Measurements from ENCODE around the gene SGMS1. TPM values are rescaled to one million over a fixed set of nuclear protein-coding genes. Genes with fewer than 3 reads are reported as not detected.

The SGMS1 gene
- polyA plus RNA-seq, 1 of the 3 experiments (the other 2 are of a cell fraction): 6.3 TPM

DNA sequence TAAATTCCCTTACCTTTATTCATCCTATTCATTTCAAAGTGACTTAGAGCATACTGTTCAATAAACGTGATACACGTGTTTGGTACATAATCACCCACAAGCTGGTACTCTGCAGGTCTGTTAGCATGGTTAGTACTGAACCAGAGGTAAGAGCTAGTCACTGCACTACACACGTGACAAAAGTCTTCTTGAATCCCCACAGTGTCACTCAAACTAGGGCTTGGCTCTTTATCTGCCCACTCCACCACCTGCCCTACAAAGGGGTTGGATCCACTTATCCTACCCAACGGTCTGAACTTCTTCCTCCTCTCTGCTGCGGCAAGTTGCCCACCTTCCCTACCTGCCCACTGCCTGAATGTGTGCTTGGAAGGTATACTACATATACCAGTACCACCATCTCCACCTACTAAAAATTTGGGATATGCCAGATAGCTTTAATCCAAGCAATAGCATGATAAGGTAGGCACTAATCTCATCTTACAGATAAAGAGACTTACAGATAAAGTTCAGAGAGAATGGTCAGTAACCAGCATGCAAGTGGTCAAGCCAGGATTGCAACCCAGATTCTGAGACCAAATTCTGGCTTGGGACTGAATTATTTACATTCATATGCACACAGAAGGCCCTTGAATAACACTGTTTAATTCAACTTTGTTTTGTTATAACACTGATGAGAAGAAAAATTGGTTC is 92.2 kb downstream of the SGMS1 start:
- Histone ChIP-seq H4K20me1 (ENCODE audit: insufficient read depth) (no peaks in the 10 kb centered on the region), H3F3A (replicated peaks; ENCODE audit: insufficient read depth) (no peaks in the 10 kb centered on the region), H3K27me3 (ENCODE audit: insufficient read depth) (no peaks in the 10 kb centered on the region), H3K9me2 (no peaks in the 10 kb centered on the region), H3K36me3 (replicated peaks in 1 of 2; ENCODE audit: control insufficient read depth in 1 of 2, insufficient read depth in 2 of 2, low read length in 1 of 2) (no peaks in the 10 kb centered on the region), H3K9me3 (no peaks in the 10 kb centered on the region), H3K9ac (no peak overlapping the region), H3K4me1 (ENCODE audit: control insufficient read depth in 1 of 2, insufficient read depth in 2 of 2, low read depth in 1 of 2, low read length in 1 of 2) (no peaks in the 10 kb centered on the region), H3K4me2 (no peak overlapping the region), H3K79me2 (ENCODE audit: insufficient read depth) (peaks cover 3% of the 10 kb centered on the region; the same call in 1 of the 2 replicates), H3K4me3 (ENCODE audit: low read depth in 2 of 2, low read length in 1 of 2) (no peak overlapping the region), H3K27ac (ENCODE audit: low read depth in 2 of 2, low read length in 1 of 2) (no peak overlapping the region), H2AFZ (ENCODE audit: low read depth) (no peak overlapping the region)
- CTCF ChIA-PET: interaction anchor here (0.7 kb wide), 1 partner anchor 57 kb away, joined by 3 read pairs; no protein-coding TSS in a partner anchor
- WGBS (ENCODE audit: low lambda C conversion rate): 94% methylated on average over 5 of the region's 5 CpGs
- TF ChIP-seq RFX5 (IDR thresholded peaks at IDR 0.05; ENCODE audit: low read length): no peak
- TF ChIP-seq, protein P1, sequence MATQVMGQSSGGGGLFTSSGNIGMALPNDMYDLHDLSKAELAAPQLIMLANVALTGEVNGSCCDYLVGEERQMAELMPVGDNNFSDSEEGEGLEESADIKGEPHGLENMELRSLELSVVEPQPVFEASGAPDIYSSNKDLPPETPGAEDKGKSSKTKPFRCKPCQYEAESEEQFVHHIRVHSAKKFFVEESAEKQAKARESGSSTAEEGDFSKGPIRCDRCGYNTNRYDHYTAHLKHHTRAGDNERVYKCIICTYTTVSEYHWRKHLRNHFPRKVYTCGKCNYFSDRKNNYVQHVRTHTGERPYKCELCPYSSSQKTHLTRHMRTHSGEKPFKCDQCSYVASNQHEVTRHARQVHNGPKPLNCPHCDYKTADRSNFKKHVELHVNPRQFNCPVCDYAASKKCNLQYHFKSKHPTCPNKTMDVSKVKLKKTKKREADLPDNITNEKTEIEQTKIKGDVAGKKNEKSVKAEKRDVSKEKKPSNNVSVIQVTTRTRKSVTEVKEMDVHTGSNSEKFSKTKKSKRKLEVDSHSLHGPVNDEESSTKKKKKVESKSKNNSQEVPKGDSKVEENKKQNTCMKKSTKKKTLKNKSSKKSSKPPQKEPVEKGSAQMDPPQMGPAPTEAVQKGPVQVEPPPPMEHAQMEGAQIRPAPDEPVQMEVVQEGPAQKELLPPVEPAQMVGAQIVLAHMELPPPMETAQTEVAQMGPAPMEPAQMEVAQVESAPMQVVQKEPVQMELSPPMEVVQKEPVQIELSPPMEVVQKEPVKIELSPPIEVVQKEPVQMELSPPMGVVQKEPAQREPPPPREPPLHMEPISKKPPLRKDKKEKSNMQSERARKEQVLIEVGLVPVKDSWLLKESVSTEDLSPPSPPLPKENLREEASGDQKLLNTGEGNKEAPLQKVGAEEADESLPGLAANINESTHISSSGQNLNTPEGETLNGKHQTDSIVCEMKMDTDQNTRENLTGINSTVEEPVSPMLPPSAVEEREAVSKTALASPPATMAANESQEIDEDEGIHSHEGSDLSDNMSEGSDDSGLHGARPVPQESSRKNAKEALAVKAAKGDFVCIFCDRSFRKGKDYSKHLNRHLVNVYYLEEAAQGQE (IDR thresholded peaks at IDR 0.05; ENCODE audit: low read depth, low read length): no peak
- TF ChIP-seq NFIC (IDR thresholded peaks at IDR 0.05; ENCODE audit: borderline replicate concordance): no peak
- no peak for TF ChIP-seq TAF1 (IDR thresholded peaks at IDR 0.05; ENCODE audit: borderline replicate concordance, low read depth, low read length)
- TF ChIP-seq, protein P2, sequence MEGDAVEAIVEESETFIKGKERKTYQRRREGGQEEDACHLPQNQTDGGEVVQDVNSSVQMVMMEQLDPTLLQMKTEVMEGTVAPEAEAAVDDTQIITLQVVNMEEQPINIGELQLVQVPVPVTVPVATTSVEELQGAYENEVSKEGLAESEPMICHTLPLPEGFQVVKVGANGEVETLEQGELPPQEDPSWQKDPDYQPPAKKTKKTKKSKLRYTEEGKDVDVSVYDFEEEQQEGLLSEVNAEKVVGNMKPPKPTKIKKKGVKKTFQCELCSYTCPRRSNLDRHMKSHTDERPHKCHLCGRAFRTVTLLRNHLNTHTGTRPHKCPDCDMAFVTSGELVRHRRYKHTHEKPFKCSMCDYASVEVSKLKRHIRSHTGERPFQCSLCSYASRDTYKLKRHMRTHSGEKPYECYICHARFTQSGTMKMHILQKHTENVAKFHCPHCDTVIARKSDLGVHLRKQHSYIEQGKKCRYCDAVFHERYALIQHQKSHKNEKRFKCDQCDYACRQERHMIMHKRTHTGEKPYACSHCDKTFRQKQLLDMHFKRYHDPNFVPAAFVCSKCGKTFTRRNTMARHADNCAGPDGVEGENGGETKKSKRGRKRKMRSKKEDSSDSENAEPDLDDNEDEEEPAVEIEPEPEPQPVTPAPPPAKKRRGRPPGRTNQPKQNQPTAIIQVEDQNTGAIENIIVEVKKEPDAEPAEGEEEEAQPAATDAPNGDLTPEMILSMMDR (IDR thresholded peaks at IDR 0.05): no peak
- TF ChIP-seq, protein P3, sequence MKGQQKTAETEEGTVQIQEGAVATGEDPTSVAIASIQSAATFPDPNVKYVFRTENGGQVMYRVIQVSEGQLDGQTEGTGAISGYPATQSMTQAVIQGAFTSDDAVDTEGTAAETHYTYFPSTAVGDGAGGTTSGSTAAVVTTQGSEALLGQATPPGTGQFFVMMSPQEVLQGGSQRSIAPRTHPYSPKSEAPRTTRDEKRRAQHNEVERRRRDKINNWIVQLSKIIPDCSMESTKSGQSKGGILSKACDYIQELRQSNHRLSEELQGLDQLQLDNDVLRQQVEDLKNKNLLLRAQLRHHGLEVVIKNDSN (IDR thresholded peaks at IDR 0.05; ENCODE audit: borderline replicate concordance, low read depth): no peak
- TF ChIP-seq, protein P4, sequence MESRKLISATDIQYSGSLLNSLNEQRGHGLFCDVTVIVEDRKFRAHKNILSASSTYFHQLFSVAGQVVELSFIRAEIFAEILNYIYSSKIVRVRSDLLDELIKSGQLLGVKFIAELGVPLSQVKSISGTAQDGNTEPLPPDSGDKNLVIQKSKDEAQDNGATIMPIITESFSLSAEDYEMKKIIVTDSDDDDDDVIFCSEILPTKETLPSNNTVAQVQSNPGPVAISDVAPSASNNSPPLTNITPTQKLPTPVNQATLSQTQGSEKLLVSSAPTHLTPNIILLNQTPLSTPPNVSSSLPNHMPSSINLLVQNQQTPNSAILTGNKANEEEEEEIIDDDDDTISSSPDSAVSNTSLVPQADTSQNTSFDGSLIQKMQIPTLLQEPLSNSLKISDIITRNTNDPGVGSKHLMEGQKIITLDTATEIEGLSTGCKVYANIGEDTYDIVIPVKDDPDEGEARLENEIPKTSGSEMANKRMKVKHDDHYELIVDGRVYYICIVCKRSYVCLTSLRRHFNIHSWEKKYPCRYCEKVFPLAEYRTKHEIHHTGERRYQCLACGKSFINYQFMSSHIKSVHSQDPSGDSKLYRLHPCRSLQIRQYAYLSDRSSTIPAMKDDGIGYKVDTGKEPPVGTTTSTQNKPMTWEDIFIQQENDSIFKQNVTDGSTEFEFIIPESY (IDR thresholded peaks at IDR 0.05; ENCODE audit: borderline replicate concordance, low read depth): no peak
- TF ChIP-seq EP300 (IDR thresholded peaks at IDR 0.05; ENCODE audit: borderline replicate concordance in 1 of 2, low read depth in 1 of 2, low read length in 1 of 2): no peak
- no peak for TF ChIP-seq NRF1 (IDR thresholded peaks at IDR 0.05; ENCODE audit: low read depth, low read length)
- TF ChIP-seq GATA2 (CRISPR knock-in tag; IDR thresholded peaks at IDR 0.05): no peak
- TF ChIP-seq FOXM1 (IDR thresholded peaks at IDR 0.05; ENCODE audit: low read depth): no peak
- no peak for TF ChIP-seq TEAD4 (IDR thresholded peaks at IDR 0.05; ENCODE audit: borderline replicate concordance, insufficient read depth)
- TF ChIP-seq ELF1 (IDR thresholded peaks at IDR 0.05): no peak
- no peak for TF ChIP-seq MEF2A (IDR thresholded peaks at IDR 0.05; ENCODE audit: borderline replicate concordance, low read depth)
- TF ChIP-seq TCF12 (IDR thresholded peaks at IDR 0.05): no peak
- no peak for DNase-seq
- POLR2A ChIA-PET: no interaction called here
